NCI-H345 treated with DMSO at 0.1 percent for 48 hours (cell line): ENCODE measurements around the gene MYRIP.
"Not testable (repeated sequence)": the region's sequence is repeated elsewhere in the genome, so short reads cannot be mapped to it uniquely, and the experiment has no call there.

Experiments
- DNase-seq: peaks from one replicate; lab custom pipeline; 2025; ENCODE audit not compliant: unreplicated experiment; lab: John Stamatoyannopoulos, UW

MYRIP gene

DNA sequence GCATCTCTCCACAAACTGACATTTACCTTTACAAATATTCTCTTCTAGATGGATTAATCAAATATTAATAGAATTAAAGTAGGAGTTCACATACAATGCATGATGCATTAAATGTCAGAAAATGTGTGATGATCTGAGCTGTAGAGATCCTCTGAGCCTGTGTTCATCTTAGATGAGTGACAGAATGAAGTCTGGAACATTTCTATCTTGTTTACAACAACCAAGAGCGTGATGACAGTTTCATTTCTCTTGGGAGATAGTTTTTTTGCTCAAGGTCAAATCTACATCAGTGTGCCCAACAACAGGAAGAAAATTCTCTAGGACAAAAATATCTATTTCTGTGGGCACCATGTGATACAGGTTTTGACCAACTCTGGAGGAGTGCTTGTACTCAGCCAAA lies 211.9 kb downstream of the MYRIP start:
- no peak for DNase-seq

GRCh38 chr3:40022297-40022827 lies 213.0 kb downstream of the MYRIP start:
- DNase-seq = no peak

GRCh38 chr3:40024526-40024925 lies 215.1 kb downstream of the MYRIP start:
- no peak for DNase-seq

DNA sequence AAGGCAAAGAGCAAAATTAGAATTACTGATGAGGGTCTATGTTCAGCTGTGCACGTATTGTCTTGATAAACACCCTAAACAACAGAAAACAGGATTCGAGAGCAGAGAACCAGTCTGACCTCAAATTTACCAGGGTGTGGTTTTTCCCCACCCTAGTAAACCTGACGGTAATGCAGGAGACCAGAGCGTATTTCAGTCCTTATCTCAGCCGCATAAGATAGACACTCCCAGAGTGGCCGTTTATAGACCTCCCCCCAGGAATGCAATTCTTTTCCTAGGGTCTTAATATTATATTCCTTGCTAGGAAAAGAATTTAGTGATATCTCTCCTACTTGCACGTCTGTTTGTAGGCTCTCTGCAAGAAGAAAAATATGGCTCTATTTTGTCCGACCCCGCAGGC lies 216.5 kb downstream of the MYRIP start:
- not testable (repeated sequence) for DNase-seq

- no peak for DNase-seq
Measured at GRCh38 chr3:40035177-40035576, 225.8 kb downstream of the MYRIP start.

DNA sequence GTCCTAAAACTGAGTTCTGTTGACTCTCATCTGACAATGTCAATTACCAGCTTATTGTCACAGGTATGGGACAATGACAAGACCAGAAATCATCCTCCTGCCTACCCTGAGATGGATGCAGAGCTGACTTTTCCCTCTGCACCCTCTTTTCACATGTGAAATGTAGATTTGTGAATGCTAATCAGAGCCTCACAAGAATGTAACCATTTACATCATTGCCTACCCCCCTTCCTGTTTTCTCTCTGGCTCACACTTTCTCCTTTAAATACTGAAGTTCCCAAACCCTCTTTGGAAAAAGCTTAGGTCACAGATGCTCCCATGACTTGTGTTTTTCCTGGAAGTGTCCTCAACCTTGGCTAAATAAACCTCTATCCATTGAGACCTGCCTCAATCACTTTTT lies 228.2 kb downstream of the MYRIP start:
- no peak for DNase-seq

- no peak for DNase-seq
Measured at GRCh38 chr3:40042752-40043443, 233.5 kb downstream of the MYRIP start.

DNA sequence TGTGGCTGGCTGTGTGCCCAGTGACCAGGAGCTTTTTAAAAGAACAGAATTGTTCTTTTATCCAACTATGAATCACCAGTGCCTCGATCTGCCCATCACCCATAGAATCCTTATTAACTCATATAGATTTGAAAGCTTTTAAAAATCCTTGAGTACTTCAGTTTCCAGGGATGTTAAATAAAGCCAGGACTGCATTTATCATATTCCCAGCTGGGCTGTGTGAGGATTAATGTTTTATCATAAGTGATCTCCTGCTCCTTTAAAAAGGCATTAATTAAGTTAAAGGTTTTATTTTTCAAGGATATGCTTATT lies 234.0 kb downstream of the MYRIP start:
- DNase-seq = no peak

GRCh38 chr3:40044487-40044886 lies 235.1 kb downstream of the MYRIP start:
- DNase-seq = no peak

GRCh38 chr3:40045051-40045450 lies 235.6 kb downstream of the MYRIP start:
- DNase-seq = no peak

DNA sequence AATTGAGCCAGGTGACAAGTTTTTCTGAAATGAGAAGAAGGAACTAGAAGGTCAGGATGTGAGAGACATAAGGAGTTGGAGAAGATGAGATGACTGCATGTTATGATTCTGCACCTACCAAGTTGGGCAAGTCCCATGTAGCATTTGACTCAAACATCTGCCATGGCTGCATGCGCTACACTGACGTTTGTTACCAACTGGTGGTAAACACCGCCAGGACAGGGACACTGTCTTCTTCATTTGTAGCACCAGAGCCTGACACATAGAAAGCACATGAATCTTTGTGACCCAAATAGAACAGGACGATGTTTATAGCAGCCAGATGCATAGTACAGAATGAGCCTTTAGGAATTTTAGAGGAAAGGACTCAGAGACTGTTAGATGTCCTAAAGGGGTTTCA lies 236.7 kb downstream of the MYRIP start:
- no peak for DNase-seq

GRCh38 chr3:40047406-40047805 lies 238.0 kb downstream of the MYRIP start:
- DNase-seq = no peak

GRCh38 chr3:40053663-40054062 lies 244.3 kb downstream of the MYRIP start:
- DNase-seq = no peak

DNA sequence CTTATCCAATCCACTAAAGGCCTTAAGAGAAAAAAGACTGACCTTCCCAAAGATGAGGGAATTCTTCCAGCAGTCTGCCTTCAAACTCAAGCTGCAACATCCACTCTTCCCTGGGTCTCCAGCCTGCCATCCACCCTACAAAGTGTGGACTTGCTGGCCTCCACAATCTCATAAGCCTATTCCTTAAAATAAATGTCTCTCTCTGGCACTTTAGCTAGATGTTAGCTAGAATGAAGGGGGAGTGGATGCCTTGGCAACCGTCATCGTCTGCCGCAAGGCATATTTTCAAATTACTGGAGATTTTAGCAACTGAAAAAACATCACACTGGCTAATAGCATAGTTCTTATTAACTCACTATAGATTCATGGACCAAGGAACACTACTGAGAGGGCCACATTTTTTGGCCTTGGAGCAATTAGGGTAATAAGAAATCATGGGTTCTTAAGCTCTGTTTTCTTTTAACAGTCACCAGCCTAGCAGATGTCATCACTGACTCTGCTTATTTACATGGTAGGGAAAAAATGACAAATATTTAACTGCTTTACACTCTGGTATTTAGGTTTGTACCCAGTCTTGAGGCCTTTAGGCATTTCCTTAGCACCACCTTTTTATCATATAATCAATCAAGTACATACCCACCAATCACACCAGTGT lies 245.3 kb downstream of the MYRIP start:
- no peak for DNase-seq

- DNase-seq = no peak
Measured at GRCh38 chr3:40055361-40055760, 246.0 kb downstream of the MYRIP start.

DNA sequence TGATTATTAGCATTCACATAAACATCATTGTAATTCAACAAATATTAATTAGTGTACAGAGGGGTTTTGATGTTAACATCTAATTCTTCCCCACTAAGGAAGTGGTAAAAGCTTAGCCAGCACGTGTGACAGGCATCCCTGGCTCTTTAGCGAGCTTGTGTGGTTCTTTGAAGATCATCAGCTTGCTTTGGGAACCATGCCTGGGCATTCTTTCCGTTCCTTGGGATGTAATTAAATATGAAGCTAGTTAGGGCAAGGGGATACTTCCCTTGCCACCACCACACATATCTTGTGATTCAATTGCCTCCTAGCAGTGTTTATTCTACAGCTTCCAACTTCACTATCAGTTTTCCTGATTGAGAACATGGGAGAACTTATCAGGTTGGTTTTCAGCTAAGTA lies 246.5 kb downstream of the MYRIP start:
- no peak for DNase-seq

DNA sequence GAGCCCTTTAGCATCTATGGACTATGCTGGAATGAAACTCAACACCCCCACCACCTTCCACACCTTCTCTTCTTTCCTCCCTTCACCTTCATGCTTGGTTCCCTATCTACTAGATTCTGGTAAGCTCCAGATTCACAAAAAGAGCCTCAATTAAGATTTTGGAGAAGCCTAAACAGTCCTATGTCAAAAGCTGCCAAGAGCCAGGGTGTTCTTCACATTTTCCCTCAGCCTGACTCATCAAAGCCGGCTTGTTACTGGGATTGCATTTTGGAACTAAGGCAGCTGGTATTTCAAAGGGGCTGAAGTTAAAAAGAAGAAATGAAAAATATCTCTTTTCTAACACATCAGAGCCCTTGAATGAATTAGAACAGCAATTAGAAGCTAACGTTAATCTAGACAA lies 247.7 kb downstream of the MYRIP start:
- no peak for DNase-seq

GRCh38 chr3:40057786-40058185 lies 248.4 kb downstream of the MYRIP start:
- DNase-seq = no peak

DNA sequence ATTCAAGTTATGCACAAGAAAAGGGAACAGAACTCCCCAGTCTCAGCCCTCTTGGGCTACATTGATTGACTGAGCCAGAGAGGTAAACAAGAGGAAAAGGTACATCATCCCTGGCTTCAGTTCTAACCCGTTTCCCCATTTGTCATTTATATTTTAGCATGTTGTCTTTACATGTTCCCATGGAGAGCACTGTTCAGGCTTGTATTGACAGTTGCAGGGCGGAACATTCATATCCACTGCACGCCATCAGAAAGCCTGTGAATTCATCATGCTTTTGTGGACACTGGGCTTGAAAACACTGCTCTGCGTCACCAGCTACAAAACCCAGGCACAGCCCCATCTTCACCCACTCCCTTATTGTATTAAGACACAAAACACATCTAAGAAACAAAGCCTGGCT lies 259.2 kb downstream of the MYRIP start:
- no peak for DNase-seq

DNA sequence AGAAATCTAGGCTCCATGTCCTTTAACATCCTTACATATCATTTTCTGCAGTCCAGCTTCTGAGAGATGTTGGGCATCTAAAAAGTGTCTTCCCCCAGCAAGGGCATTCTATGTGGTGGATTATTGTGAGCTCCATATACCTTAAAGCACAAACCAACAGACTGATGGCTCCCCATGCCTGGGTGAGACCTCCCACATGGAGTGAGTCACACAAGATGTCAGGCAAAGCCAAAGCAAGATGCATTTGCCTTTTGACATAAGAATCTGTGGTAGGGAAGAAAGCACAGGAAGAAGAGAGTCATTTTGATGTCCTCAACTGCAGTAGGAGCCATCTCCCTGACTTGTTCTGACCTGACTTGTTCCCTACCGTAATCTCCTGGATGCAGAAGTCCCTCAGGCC lies 261.4 kb downstream of the MYRIP start:
- DNase-seq = no peak

GRCh38 chr3:40071683-40072238 lies 262.4 kb downstream of the MYRIP start:
- no peak for DNase-seq

GRCh38 chr3:40073310-40074007 lies 264.1 kb downstream of the MYRIP start:
- no peak for DNase-seq
